Fibroblast of the aortic adventitia (primary cell): ENCODE measurements around the gene KREMEN1. TPM values are rescaled to one million over a fixed set of nuclear protein-coding genes. Genes with fewer than 3 reads are reported as not detected.

Experiments used
- DNase-seq: peaks from one replicate; pipeline ENCODE4 v3.0.0-alpha.2; 2010; ENCODE audit warnings: low read depth
- H3K4me3 ChIP-seq: 2 replicates; pipeline ENCODE4 v1.5.1; 2011; ENCODE audit warnings: low read depth, mild to moderate bottlenecking, control low read depth, low read length, moderate library complexity
- total RNA-seq: library from RNA; depleted of rRNA; stranded (reverse); fragments of >200 nt; gene quantifications from 2 replicates; pipeline ENCODE4 v1.2.3, GENCODE V29; 2012; ENCODE audit warnings: low replicate concordance
- TF ChIP-seq, protein P1 (sequence below): IDR thresholded peaks from 2 replicates; pipeline ENCODE4 v1.5.1; 2011; ENCODE audit warnings: mild to moderate bottlenecking, low read length, control low read depth, inconsistent platforms; ENCODE audit not compliant: insufficient read depth

KREMEN1 gene
- total RNA-seq, 1 donor, result 5.7 TPM

DNA sequence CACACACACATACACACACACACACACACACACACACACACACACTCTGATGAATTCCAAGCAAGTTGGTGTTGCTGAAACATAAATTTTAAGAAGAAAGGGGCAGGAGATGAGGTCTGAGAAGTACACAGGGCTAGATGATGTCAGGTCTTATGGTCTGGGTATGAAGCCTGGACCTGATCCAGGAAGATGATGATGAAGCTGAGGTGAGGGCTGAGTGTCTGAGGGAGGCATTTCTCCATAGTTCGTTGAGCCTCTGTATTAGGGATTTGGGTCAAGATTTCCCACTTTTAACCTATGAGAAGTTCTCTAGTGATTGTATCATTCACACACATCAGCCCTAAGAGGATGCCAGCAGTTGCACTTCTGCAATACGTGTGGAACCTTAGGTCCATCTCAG lies 32.6 kb downstream of the KREMEN1 start:
- H3K4me3 ChIP-seq, result no peak overlapping the region
- DNase-seq, result no peak
- TF ChIP-seq, protein P1, sequence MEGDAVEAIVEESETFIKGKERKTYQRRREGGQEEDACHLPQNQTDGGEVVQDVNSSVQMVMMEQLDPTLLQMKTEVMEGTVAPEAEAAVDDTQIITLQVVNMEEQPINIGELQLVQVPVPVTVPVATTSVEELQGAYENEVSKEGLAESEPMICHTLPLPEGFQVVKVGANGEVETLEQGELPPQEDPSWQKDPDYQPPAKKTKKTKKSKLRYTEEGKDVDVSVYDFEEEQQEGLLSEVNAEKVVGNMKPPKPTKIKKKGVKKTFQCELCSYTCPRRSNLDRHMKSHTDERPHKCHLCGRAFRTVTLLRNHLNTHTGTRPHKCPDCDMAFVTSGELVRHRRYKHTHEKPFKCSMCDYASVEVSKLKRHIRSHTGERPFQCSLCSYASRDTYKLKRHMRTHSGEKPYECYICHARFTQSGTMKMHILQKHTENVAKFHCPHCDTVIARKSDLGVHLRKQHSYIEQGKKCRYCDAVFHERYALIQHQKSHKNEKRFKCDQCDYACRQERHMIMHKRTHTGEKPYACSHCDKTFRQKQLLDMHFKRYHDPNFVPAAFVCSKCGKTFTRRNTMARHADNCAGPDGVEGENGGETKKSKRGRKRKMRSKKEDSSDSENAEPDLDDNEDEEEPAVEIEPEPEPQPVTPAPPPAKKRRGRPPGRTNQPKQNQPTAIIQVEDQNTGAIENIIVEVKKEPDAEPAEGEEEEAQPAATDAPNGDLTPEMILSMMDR, result no peak

DNA sequence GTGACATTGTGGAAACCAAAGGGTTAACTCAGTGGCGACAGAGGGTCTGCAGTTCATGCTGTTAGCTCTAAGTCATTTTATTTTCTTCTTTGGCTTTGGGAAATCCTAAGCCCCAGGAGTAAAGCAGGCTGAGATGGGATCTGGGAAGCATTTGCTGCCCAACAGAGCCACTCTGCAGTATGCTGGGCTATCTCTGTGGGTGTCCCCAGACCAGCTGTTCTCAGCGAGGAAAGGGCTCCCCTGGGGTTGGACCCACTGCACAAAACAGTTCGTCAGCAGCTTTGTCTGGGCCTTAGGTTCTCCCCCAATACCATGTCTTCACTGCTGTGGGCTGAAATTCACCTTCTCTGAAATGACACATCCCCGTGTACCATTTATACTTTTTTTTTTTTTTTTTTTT lies 34.0 kb downstream of the KREMEN1 start:
- DNase-seq, result no peak
- TF ChIP-seq, protein P1, result no peak
- no peak overlapping the region for H3K4me3 ChIP-seq

DNA sequence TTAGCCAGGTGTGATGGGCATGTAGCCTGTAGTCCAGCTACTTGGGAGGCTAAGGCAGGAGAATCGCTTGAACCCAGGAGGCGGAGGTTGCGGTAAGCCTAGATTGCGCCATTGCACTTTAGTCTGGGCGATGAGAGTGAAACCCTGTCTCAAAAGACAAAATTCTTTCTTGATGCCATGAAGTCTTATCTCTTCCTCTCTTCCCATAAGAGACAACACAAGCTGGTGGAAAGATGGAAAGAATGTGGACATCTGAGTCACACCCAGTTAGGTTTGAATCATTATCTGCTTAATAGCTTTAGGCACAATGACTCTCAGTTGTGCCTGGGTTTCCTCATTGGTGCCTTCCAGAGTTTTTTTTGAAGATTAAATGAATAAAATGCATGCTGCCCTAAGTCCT lies 35.3 kb downstream of the KREMEN1 start:
- TF ChIP-seq, protein P1, result no peak
- DNase-seq, result peak; percentile 37
- H3K4me3 ChIP-seq, result no peak overlapping the region

DNA sequence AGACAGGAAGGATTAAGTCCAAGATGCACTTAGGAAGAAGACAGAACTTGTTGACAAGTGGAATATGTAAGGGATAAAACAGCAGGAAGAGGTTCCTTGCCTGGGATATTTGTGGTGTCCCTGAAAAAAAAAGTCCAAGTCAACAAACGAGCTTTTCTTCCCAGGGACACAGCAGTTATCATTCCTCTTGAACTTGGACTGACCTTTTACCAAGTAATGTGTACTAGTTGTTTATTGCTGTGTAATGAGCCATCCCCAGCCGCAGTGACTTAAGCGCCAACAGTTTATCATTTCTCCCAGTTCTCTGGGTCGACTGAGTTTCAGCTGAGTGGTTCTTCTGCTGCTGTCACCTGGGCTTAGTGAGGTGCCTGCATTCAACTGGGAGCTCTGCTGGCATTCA lies 37.0 kb downstream of the KREMEN1 start:
- TF ChIP-seq, protein P1, result no peak
- H3K4me3 ChIP-seq, result no peak overlapping the region
- DNase-seq, result no peak

DNA sequence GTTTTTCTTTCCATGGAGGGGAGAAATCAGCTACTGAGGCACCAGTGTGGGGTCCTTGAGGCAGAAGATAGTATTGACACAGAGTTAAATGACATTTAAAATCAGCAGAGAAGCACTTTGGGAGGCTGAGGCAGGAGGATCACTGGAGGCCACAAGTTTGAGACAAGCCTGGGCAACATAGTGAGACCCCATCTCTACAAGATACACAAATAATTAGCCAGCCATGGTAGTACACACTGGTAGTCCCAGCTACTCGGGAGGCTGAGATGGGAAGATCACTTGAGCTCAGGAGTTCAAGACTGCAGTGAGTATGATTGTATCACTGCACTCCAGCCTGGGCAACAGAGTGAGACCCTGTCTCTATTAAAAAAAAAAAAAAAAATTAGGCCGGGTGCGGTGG lies 38.1 kb downstream of the KREMEN1 start:
- no peak overlapping the region for H3K4me3 ChIP-seq
- TF ChIP-seq, protein P1, result no peak
- no peak for DNase-seq

DNA sequence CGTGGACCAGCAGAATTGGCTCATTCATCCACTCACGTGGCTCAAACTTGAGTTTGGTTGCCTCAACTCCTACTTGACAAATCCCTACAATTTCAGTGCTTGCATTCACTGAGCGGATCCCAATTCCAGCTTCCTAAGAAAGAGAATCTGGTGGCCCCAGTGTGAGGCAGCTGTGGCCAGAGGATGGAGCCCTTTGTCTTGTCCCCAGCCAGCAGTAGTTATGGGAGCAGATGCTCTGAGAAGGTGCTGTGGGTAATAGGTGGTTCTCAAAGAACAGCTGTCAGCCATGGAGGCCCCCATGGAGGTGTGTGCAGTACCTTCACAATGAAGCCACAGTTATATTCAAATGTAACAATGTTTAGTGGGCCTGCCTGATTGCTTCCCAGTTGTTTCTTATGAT lies 39.3 kb downstream of the KREMEN1 start:
- DNase-seq, result no peak
- no peak overlapping the region for H3K4me3 ChIP-seq
- TF ChIP-seq, protein P1, result no peak

DNA sequence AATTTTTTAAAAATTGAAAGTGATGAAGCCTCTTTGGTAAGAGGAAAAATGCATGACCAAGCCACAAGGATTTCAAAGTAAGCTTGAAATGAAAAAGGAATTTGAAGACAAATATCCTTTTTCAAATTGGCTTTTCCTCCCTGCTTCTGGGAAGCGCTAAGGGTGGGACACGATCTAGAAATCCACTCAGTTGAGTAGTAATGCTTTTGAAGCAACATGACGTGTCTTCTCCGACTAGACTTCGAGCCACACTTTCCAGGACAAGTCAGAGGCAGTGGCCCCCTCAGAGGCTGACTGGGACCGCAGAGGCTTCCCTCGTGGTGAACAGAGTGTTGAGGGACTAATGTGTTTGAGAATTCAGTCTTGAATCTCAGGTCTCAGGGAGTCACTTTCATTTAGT lies 39.8 kb downstream of the KREMEN1 start:
- DNase-seq, result peak; percentile 50
- TF ChIP-seq, protein P1, result no peak
- H3K4me3 ChIP-seq, result no peak overlapping the region
